H9 (cell line): ENCODE data around the gene CTLA4. TPM values are rescaled to one million over a fixed set of nuclear protein-coding genes. Genes with fewer than 3 reads are reported as not detected.

Experiments
- DNase-seq: peaks from one replicate; pipeline ENCODE4 v3.0.0-alpha.2; 2017
- H2AFZ ChIP-seq: one replicate; pipeline ENCODE4 v1.6.1; 2013; ENCODE audit warnings: mild to moderate bottlenecking, low read length, control low read depth, moderate library complexity
- H2AK5ac ChIP-seq: 2 replicates; pipeline ENCODE4 v1.6.1; 2013; ENCODE audit warnings: low read length, control low read depth, mixed read lengths; ENCODE audit not compliant: insufficient read length
- H2BK120ac ChIP-seq: one replicate; pipeline ENCODE4 v1.6.1; 2013; ENCODE audit warnings: low read depth, mild to moderate bottlenecking, low read length, control low read depth, inconsistent platforms; ENCODE audit not compliant: poor library complexity, severe bottlenecking
- H2BK12ac ChIP-seq: 2 replicates; pipeline ENCODE4 v1.6.1; 2013; ENCODE audit warnings: low read length, control low read depth, mixed read lengths, low read depth; ENCODE audit not compliant: insufficient read length
- H2BK15ac ChIP-seq: 2 replicates; pipeline ENCODE4 v1.6.1; 2013; ENCODE audit warnings: low read depth, low read length, control low read depth
- H2BK20ac ChIP-seq: one replicate; pipeline ENCODE4 v1.6.1; 2013; ENCODE audit warnings: low read depth, mild to moderate bottlenecking, low read length, control low read depth, inconsistent platforms; ENCODE audit not compliant: poor library complexity, severe bottlenecking
- H2BK5ac ChIP-seq: 2 replicates; pipeline ENCODE4 v1.6.1; 2013; ENCODE audit warnings: low read length, control low read depth, mixed read lengths; ENCODE audit not compliant: insufficient read length
- H3K14ac ChIP-seq: 2 replicates; pipeline ENCODE4 v1.6.1; 2013; ENCODE audit warnings: low read length, control low read depth; ENCODE audit not compliant: insufficient read depth
- H3K18ac ChIP-seq: 2 replicates; pipeline ENCODE4 v1.6.1; 2013; ENCODE audit warnings: low read depth, mild to moderate bottlenecking, mixed read lengths, low read length, control low read depth; ENCODE audit not compliant: insufficient read length
- H3K23ac ChIP-seq: 2 replicates; pipeline ENCODE4 v1.6.1; 2013; ENCODE audit warnings: low read length, control low read depth, mixed read lengths, low read depth; ENCODE audit not compliant: insufficient read length
- H3K23me2 ChIP-seq: 2 replicates; pipeline ENCODE4 v1.6.1; 2013; ENCODE audit warnings: low read depth, mild to moderate bottlenecking, mixed read lengths, low read length, control low read depth; ENCODE audit not compliant: insufficient read length, poor library complexity, severe bottlenecking
- H3K27ac ChIP-seq: 2 replicates; pipeline ENCODE4 v1.5.1; 2013; ENCODE audit warnings: low read length, control low read depth, mixed read lengths, low read depth; ENCODE audit not compliant: insufficient read length
- H3K27me3 ChIP-seq: 2 replicates; pipeline ENCODE4 v1.6.1; 2013; ENCODE audit warnings: low read length, control low read depth, inconsistent platforms; ENCODE audit not compliant: insufficient read depth
- H3K4ac ChIP-seq: 2 replicates; pipeline ENCODE4 v1.6.1; 2013; ENCODE audit warnings: low read depth, mild to moderate bottlenecking, control low read depth, inconsistent platforms, low read length, moderate library complexity
- H3K4me1 ChIP-seq: 2 replicates; pipeline ENCODE4 v1.6.1; 2013; ENCODE audit warnings: low read length, control low read depth, inconsistent platforms; ENCODE audit not compliant: insufficient read depth
- H3K4me2 ChIP-seq: 2 replicates; pipeline ENCODE4 v1.6.1; 2013; ENCODE audit warnings: low read length, control low read depth, mixed read lengths; ENCODE audit not compliant: insufficient read length, insufficient read depth
- H3K56ac ChIP-seq: 2 replicates; pipeline ENCODE4 v1.6.1; 2013; ENCODE audit warnings: low read depth, mild to moderate bottlenecking, mixed read lengths, low read length, control low read depth; ENCODE audit not compliant: insufficient read length
- H3K79me1 ChIP-seq: 2 replicates; pipeline ENCODE4 v1.6.1; 2013; ENCODE audit warnings: low read depth, mild to moderate bottlenecking, moderate library complexity, low read length, control low read depth, inconsistent platforms; ENCODE audit not compliant: insufficient read depth, poor library complexity, severe bottlenecking
- H3K79me2 ChIP-seq: 2 replicates; pipeline ENCODE4 v1.6.1; 2013; ENCODE audit warnings: low read length, control low read depth, inconsistent platforms; ENCODE audit not compliant: insufficient read depth
- H3K9ac ChIP-seq: 2 replicates; pipeline ENCODE4 v1.6.1; 2013; ENCODE audit warnings: low read length, control low read depth, mixed read lengths; ENCODE audit not compliant: insufficient read length; ENCODE audit errors: extremely low read depth
- H3K9me3 ChIP-seq: one replicate; pipeline ENCODE4 v1.6.1; 2013; ENCODE audit warnings: low read depth, low read length, inconsistent platforms; ENCODE audit not compliant: control insufficient read depth
- H3T11ph ChIP-seq: one replicate; pipeline ENCODE4 v1.6.1; 2013; ENCODE audit warnings: mild to moderate bottlenecking, low read length, control low read depth, inconsistent platforms
- H4K20me1 ChIP-seq: one replicate; pipeline ENCODE4 v1.6.1; 2013; ENCODE audit not compliant: control insufficient read depth, insufficient read length, insufficient read depth
- H4K5ac ChIP-seq: 2 replicates; pipeline ENCODE4 v1.6.1; 2013; ENCODE audit warnings: low read depth, mild to moderate bottlenecking, mixed read lengths, low read length, control low read depth; ENCODE audit not compliant: insufficient read length
- H4K8ac ChIP-seq: replicated peaks from 2 replicates; pipeline ENCODE4 v1.6.1; 2013; ENCODE audit warnings: low read length, control low read depth, mixed read lengths, low read depth; ENCODE audit not compliant: insufficient read length
- H4K91ac ChIP-seq: 2 replicates; pipeline ENCODE4 v1.6.1; 2013; ENCODE audit warnings: low read depth, mild to moderate bottlenecking, moderate library complexity, mixed read lengths, low read length, control low read depth; ENCODE audit not compliant: insufficient read length
- H3K27ac Mint-ChIP-seq, 3 experiments: 2 replicates in 2 of 3; 3 replicates in 1 of 3; pipeline ENCODE4 v1.8.0; 2020 to 2021; ENCODE audit warnings: mixed read lengths in 3 of 3, mild to moderate bottlenecking in 1 of 3, moderate library complexity in 1 of 3
- H3K27me3 Mint-ChIP-seq: 2 replicates; pipeline ENCODE4 v1.8.0; 2021; ENCODE audit warnings: low read depth, mild to moderate bottlenecking, moderate library complexity, mixed read lengths
- H3K36me3 Mint-ChIP-seq, 3 experiments: 2 replicates in 2 of 3; 3 replicates in 1 of 3; pipeline ENCODE4 v1.8.0; 2020 to 2021; ENCODE audit warnings: low read depth in 3 of 3, mixed read lengths in 3 of 3; ENCODE audit not compliant: insufficient read depth in 1 of 3
- H3K4me1 Mint-ChIP-seq, 2 experiments: 2 replicates each; pipeline ENCODE4 v1.8.0; 2020; ENCODE audit warnings: mixed read lengths in 2 of 2
- H3K4me3 Mint-ChIP-seq, 2 experiments: 2 replicates in 1 of 2; 3 replicates in 1 of 2; pipeline ENCODE4 v1.8.0; 2020 to 2021; ENCODE audit warnings: mild to moderate bottlenecking in 2 of 2, mixed read lengths in 2 of 2, moderate library complexity in 1 of 2
- H3K9me3 Mint-ChIP-seq, 2 experiments: 2 replicates in 1 of 2; 3 replicates in 1 of 2; pipeline ENCODE4 v1.8.0; 2020; ENCODE audit warnings: mild to moderate bottlenecking in 2 of 2, mixed read lengths in 2 of 2, moderate library complexity in 1 of 2
- CTCF ChIP-seq: fragments of 200-600 bp; sonication (generic); conservative IDR thresholded peaks from 3 replicates; pipeline ENCODE4 v1.8.0; 2021; ENCODE audit warnings: antibody characterized with exemption, mild to moderate bottlenecking
- WGBS: extraction: QIAGEN DNeasy Blood & Tissue Kit; methylation state at CpG from one replicate; pipeline ENCODE4 v1.1.7; 2013; ENCODE audit warnings: missing lambda C conversion rate, low lambda C conversion rate, mixed read lengths; ENCODE audit not compliant: insufficient read length; ENCODE audit errors: extremely low coverage; 5-methylcytosine and 5-hydroxymethylcytosine counted together
- total RNA-seq: library from RNA; stranded (reverse); gene quantifications from 2 replicates; pipeline ENCODE4 v1.2.1, GENCODE V29; 2021

CTLA4 gene
- total RNA-seq, 1 experiment from 2014 or later = not detected

- DNase-seq = no peak
- Mint-ChIP-seq H3K4me3 (no peak overlapping the region), H3K27ac (peak overlapping the region in 1 of 3 experiments; percentile 59; a peak in 1 of 7 replicates), H3K36me3 (no peaks in the 10 kb centered on the region), H3K27me3 (peaks cover 1% of the 10 kb centered on the region), H3K4me1 (no peaks in the 10 kb centered on the region), H3K9me3 (no peaks in the 10 kb centered on the region)
- WGBS = no CpG with 5 or more reads among the region's 2 CpGs
- H2BK120ac ChIP-seq = no peak overlapping the region
- no peak overlapping the region for H2BK12ac ChIP-seq
- no peaks in the 10 kb centered on the region for H3K23me2 ChIP-seq
- no peaks in the 10 kb centered on the region for H4K20me1 ChIP-seq
- H3K4me2 ChIP-seq = no peak overlapping the region
- no peak overlapping the region for H4K5ac ChIP-seq
- H3K9me3 ChIP-seq = no peaks in the 10 kb centered on the region
- H2AK5ac ChIP-seq = no peak overlapping the region
- H3K9ac ChIP-seq = no peak overlapping the region
- H3K56ac ChIP-seq = no peak overlapping the region
- no peak overlapping the region for H3T11ph ChIP-seq
- H3K27ac ChIP-seq = no peak overlapping the region
- H3K79me1 ChIP-seq = no peaks in the 10 kb centered on the region
- no peak for TF ChIP-seq CTCF
- H4K91ac ChIP-seq = no peak overlapping the region
- no peaks in the 10 kb centered on the region for H3K27me3 ChIP-seq
- no peak overlapping the region for H3K23ac ChIP-seq
- no peak overlapping the region for H2BK15ac ChIP-seq
- no peak overlapping the region for H4K8ac ChIP-seq
- H3K79me2 ChIP-seq = no peaks in the 10 kb centered on the region
- H3K4ac ChIP-seq = no peak overlapping the region
- H2AFZ ChIP-seq = no peak overlapping the region
- no peak overlapping the region for H2BK5ac ChIP-seq
- no peak overlapping the region for H2BK20ac ChIP-seq
- no peak overlapping the region for H3K18ac ChIP-seq
- no peak overlapping the region for H3K14ac ChIP-seq
- no peaks in the 10 kb centered on the region for H3K4me1 ChIP-seq
Measured at GRCh38 chr2:203849010-203849409, 18.6 kb upstream of the CTLA4 start.
